ENCODE data around the gene PAK3.

DNA sequence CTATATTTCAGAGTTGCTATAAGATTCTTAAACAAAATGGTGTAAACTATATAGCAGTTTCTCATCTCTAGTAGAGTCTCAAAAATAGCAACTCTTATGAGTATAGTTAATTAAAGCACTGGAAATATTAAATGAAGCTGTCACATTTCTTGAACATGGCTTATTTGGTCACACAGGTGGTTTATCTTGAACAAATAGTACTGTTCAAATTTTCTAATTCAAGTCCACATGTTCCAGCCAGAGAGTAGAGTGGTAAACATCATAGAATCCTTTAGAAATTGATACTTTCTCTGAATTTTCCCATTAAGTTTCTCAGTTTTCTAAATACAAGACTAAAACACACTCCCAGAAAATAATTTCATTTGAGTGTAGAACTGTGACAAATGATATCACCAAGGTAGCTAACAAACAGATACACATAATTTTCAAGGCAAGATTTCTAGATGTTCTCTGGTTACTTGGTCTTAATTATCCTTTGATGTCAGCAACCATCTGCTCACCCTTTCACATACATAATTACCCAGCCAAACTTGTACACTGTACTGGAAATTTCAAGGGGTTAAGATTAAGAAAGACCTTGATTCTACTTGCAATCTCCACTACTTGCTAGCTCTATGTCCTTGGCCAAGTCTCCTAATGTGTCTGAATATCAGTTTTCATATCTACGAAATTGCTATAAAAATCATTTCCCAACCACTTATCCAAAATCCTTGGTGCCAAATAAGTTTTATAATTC, 24.3 kb upstream of the PAK3 start:
- TF ChIP-seq POLR2A (IDR thresholded peaks at IDR 0.05) (no peak), CTCF (IDR thresholded peaks at IDR 0.05) (no peak)

Measured in adrenal gland (tissue), 5 donors.